GM23338 (cell line): Measurements from ENCODE around the gene SLU7. TPM values are rescaled to one million over a fixed set of nuclear protein-coding genes. Genes with fewer than 3 reads are reported as not detected.

Experiments
- ATAC-seq: fragments of 200-7000 bp; cut with Tn5 transposase; 3 replicates; pipeline ENCODE4 v1.9.1; 2020
- DNase-seq: peaks from one replicate; pipeline ENCODE4 v3.0.0-alpha.2; 2015; ENCODE audit warnings: low spot score
- H2AFZ ChIP-seq: fragments of 200-600 bp; sonication (generic); 2 replicates; pipeline ENCODE4 v1.8.0; 2016; ENCODE audit warnings: antibody characterized with exemption, mild to moderate bottlenecking, moderate library complexity
- H3F3A ChIP-seq: fragments of 200-600 bp; sonication (generic); replicated peaks from 2 replicates; pipeline ENCODE4 v1.8.0; 2017; ENCODE audit warnings: antibody characterized with exemption, mixed run types, low read depth
- H3K27ac ChIP-seq: fragments of 200-600 bp; sonication (generic); 2 replicates; pipeline ENCODE4 v1.6.1; 2016; ENCODE audit warnings: low read depth
- H3K27me3 ChIP-seq: fragments of 200-600 bp; sonication (generic); 2 replicates; pipeline ENCODE4 v1.8.0; 2016; ENCODE audit warnings: mild to moderate bottlenecking, mixed run types, moderate library complexity; ENCODE audit not compliant: insufficient read depth
- H3K36me3 ChIP-seq: fragments of 200-600 bp; sonication (generic); 2 replicates; pipeline ENCODE4 v1.8.0; 2016; ENCODE audit warnings: mild to moderate bottlenecking; ENCODE audit not compliant: insufficient read depth
- H3K4me1 ChIP-seq: fragments of 200-600 bp; sonication (generic); 2 replicates; pipeline ENCODE4 v1.8.0; 2016; ENCODE audit warnings: mild to moderate bottlenecking, moderate library complexity; ENCODE audit not compliant: insufficient read depth
- H3K4me2 ChIP-seq: fragments of 200-600 bp; sonication (generic); 2 replicates; pipeline ENCODE4 v1.7.1; 2017; ENCODE audit warnings: mixed run types
- H3K4me3 ChIP-seq: fragments of 200-600 bp; sonication (generic); 2 replicates; pipeline ENCODE4 v1.6.1; 2016; ENCODE audit warnings: mixed run types
- H3K79me2 ChIP-seq: fragments of 200-600 bp; sonication (generic); replicated peaks from 2 replicates; pipeline ENCODE4 v1.8.0; 2017; ENCODE audit warnings: mild to moderate bottlenecking; ENCODE audit not compliant: insufficient read depth
- H3K9me2 ChIP-seq: fragments of 200-600 bp; sonication (generic); 2 replicates; pipeline ENCODE4 v1.8.0; 2017; ENCODE audit not compliant: insufficient read depth
- H4K20me1 ChIP-seq: fragments of 200-600 bp; sonication (generic); replicated peaks from 2 replicates; pipeline ENCODE4 v1.8.0; 2017; ENCODE audit warnings: mild to moderate bottlenecking; ENCODE audit not compliant: insufficient read depth
- H3K27ac Mint-ChIP-seq: 2 replicates; pipeline ENCODE4 v1.8.0; 2020; ENCODE audit warnings: inconsistent platforms, mild to moderate bottlenecking, moderate library complexity, mixed read lengths
- H3K27me3 Mint-ChIP-seq: 3 replicates; pipeline ENCODE4 v1.8.0; 2022; ENCODE audit warnings: low read depth, mild to moderate bottlenecking, moderate library complexity, mixed read lengths, inconsistent platforms; ENCODE audit not compliant: insufficient read depth, poor library complexity
- H3K36me3 Mint-ChIP-seq: 3 replicates; pipeline ENCODE4 v1.8.0; 2021; ENCODE audit warnings: low read depth, mild to moderate bottlenecking, inconsistent platforms, moderate library complexity, mixed read lengths
- H3K4me1 Mint-ChIP-seq: 3 replicates; pipeline ENCODE4 v1.8.0; 2020; ENCODE audit warnings: mild to moderate bottlenecking, inconsistent platforms, mixed read lengths
- H3K4me3 Mint-ChIP-seq: 3 replicates; pipeline ENCODE4 v1.8.0; 2021; ENCODE audit warnings: moderate library complexity, mild to moderate bottlenecking, inconsistent platforms, mixed read lengths
- H3K9me3 Mint-ChIP-seq: 3 replicates; pipeline ENCODE4 v1.8.0; 2020; ENCODE audit warnings: moderate library complexity, mild to moderate bottlenecking, inconsistent platforms, mixed read lengths
- CREB1 ChIP-seq: fragments of 250-450 bp; sonication (Bioruptor Pico); IDR thresholded peaks from 2 replicates; pipeline ENCODE4 v1.5.0; 2020; ENCODE audit warnings: low read depth, mild to moderate bottlenecking, moderate library complexity
- EZH2 ChIP-seq: fragments of 200-600 bp; sonication (generic); IDR thresholded peaks from one replicate; pipeline ENCODE4 v1.8.0; 2017; ENCODE audit warnings: antibody characterized with exemption, mild to moderate bottlenecking, low read depth; ENCODE audit not compliant: unreplicated experiment
- EZH2phosphoT487 ChIP-seq: fragments of 200-600 bp; sonication (generic); IDR thresholded peaks from one replicate; pipeline ENCODE4 v1.8.1; 2018; ENCODE audit warnings: antibody characterized with exemption; ENCODE audit not compliant: unreplicated experiment
- JUNB ChIP-seq: IDR thresholded peaks from one replicate; pipeline ENCODE4 v1.6.1; 2016; ENCODE audit warnings: antibody characterized with exemption; ENCODE audit not compliant: unreplicated experiment
- NANOG ChIP-seq: IDR thresholded peaks from 2 replicates; pipeline ENCODE4 v1.6.1; 2016; ENCODE audit warnings: antibody characterized with exemption, borderline replicate concordance
- POLR2AphosphoS5 ChIP-seq: IDR thresholded peaks from 2 replicates; pipeline ENCODE4 v1.6.1; 2016; ENCODE audit warnings: antibody characterized with exemption, low read depth
- STAT1 ChIP-seq: IDR thresholded peaks from one replicate; pipeline ENCODE4 v1.6.1; 2016; ENCODE audit warnings: antibody characterized with exemption; ENCODE audit not compliant: unreplicated experiment
- ZNF114 ChIP-seq: fragments of 250-450 bp; sonication (Bioruptor Pico); IDR thresholded peaks from 2 replicates; pipeline ENCODE4 v1.5.0; 2020; ENCODE audit warnings: mild to moderate bottlenecking, moderate library complexity
- ZNF331 ChIP-seq: fragments of 250-450 bp; sonication (Bioruptor Pico); IDR thresholded peaks from 2 replicates; pipeline ENCODE4 v1.5.0; 2020; ENCODE audit warnings: low read depth, mild to moderate bottlenecking, moderate library complexity
- polyA plus RNA-seq: library from polyadenylated mRNA; unstranded; fragments of >200 nt; fragmentation: Nextera tagmentation; extraction: Ambion mirVana; gene quantifications from 2 replicates; pipeline ENCODE4 v1.2.1, GENCODE V29; 2016
- total RNA-seq: library from RNA; depleted of rRNA; stranded (reverse); fragments of >200 nt; shearing (Covaris generic); gene quantifications from 2 replicates; pipeline ENCODE4 v1.2.3, GENCODE V29; 2014
- TF ChIP-seq, protein P1 (sequence below): fragments of 250-450 bp; sonication (Bioruptor Pico); IDR thresholded peaks from 2 replicates; pipeline ENCODE4 v1.5.0; 2020; ENCODE audit warnings: mild to moderate bottlenecking, moderate library complexity
- TF ChIP-seq, protein P2 (sequence below), 2 experiments: fragments of 200-600 bp in 1 of 2; sonication (generic) in 1 of 2; conservative IDR thresholded peaks; 2 replicates each; pipeline versions ENCODE4 v1.5.1 to v1.6.1; 2016 to 2017; ENCODE audit warnings: antibody characterized with exemption in 2 of 2, low read depth in 2 of 2, mild to moderate bottlenecking in 2 of 2, moderate library complexity in 1 of 2

Gene SLU7
- total and polyA plus RNA-seq, 2 experiments from 2014 or later: 27.0 to 47.5 TPM

DNA sequence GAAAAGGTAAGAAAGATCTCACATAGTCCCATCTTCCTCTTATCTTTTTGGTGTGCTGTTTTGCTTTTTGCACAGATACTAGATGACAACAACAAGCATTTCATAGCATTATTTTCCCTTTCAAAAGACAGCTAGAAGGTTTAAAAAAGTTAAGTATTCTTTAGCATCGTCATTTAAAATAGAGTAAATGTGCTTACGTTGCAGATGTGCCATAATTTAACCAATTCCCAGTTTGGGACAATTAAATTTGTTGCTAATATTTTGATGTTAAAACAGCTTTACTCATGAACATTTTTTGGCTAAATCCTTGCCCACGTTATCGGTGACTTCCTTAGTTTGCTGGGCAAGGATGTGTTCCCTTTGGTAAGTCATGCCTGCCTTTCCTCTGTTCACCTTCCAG lies 44.3 kb upstream of the SLU7 start:
- Mint-ChIP-seq H3K4me1 (peaks cover 13% of the 10 kb centered on the region; the same call in 2 of the 3 replicates), H3K27me3 (no peaks in the 10 kb centered on the region), H3K9me3 (peaks cover 12% of the 10 kb centered on the region; the same call in 2 of the 3 replicates), H3K27ac (no peak overlapping the region), H3K36me3 (no peaks in the 10 kb centered on the region), H3K4me3 (no peak overlapping the region)
- Histone ChIP-seq H3F3A (no peaks in the 10 kb centered on the region), H3K4me1 (peaks cover 14% of the 10 kb centered on the region), H2AFZ (no peak overlapping the region), H3K36me3 (no peaks in the 10 kb centered on the region), H4K20me1 (no peaks in the 10 kb centered on the region), H3K79me2 (no peaks in the 10 kb centered on the region), H3K27ac (no peak overlapping the region), H3K27me3 (no peaks in the 10 kb centered on the region), H3K4me2 (no peak overlapping the region), H3K4me3 (no peak overlapping the region), H3K9me2 (no peaks in the 10 kb centered on the region)
- ATAC-seq: no peak
- no peak for TF ChIP-seq STAT1
- DNase-seq: no peak

DNA sequence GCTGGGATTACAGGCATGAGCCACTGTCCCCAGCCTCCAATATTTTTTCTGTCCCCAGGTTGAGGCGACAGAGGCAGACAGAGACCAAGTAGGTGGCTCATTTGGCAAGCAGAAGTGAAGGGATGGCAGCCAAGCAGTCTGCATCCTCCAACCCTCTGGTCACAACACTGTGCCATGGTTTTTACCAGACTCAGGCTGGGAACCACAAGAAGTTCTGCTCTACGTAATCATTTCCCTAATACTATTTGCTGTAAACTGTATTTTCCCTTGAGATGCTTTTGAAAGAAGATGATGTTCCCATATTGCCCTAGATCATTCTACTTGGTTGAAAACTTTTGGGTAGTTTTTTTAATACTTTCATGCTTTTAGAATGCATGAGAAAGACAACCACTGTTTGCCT lies 43.3 kb upstream of the SLU7 start:
- H3K4me1 Mint-ChIP-seq: peaks cover 4% of the 10 kb centered on the region; the same call in 2 of the 3 replicates
- Histone ChIP-seq H3K79me2 (no peaks in the 10 kb centered on the region), H4K20me1 (no peaks in the 10 kb centered on the region)
- no peak for TF ChIP-seq CREB1
- TF ChIP-seq EZH2: no peak
- no peak for TF ChIP-seq JUNB
- TF ChIP-seq POLR2AphosphoS5: no peak
- no peak for TF ChIP-seq EZH2phosphoT487
- TF ChIP-seq ZNF114: no peak
- TF ChIP-seq NANOG: no peak
- TF ChIP-seq STAT1: no peak
- TF ChIP-seq ZNF331 (CRISPR knock-in tag): no peak
- TF ChIP-seq, protein P1, sequence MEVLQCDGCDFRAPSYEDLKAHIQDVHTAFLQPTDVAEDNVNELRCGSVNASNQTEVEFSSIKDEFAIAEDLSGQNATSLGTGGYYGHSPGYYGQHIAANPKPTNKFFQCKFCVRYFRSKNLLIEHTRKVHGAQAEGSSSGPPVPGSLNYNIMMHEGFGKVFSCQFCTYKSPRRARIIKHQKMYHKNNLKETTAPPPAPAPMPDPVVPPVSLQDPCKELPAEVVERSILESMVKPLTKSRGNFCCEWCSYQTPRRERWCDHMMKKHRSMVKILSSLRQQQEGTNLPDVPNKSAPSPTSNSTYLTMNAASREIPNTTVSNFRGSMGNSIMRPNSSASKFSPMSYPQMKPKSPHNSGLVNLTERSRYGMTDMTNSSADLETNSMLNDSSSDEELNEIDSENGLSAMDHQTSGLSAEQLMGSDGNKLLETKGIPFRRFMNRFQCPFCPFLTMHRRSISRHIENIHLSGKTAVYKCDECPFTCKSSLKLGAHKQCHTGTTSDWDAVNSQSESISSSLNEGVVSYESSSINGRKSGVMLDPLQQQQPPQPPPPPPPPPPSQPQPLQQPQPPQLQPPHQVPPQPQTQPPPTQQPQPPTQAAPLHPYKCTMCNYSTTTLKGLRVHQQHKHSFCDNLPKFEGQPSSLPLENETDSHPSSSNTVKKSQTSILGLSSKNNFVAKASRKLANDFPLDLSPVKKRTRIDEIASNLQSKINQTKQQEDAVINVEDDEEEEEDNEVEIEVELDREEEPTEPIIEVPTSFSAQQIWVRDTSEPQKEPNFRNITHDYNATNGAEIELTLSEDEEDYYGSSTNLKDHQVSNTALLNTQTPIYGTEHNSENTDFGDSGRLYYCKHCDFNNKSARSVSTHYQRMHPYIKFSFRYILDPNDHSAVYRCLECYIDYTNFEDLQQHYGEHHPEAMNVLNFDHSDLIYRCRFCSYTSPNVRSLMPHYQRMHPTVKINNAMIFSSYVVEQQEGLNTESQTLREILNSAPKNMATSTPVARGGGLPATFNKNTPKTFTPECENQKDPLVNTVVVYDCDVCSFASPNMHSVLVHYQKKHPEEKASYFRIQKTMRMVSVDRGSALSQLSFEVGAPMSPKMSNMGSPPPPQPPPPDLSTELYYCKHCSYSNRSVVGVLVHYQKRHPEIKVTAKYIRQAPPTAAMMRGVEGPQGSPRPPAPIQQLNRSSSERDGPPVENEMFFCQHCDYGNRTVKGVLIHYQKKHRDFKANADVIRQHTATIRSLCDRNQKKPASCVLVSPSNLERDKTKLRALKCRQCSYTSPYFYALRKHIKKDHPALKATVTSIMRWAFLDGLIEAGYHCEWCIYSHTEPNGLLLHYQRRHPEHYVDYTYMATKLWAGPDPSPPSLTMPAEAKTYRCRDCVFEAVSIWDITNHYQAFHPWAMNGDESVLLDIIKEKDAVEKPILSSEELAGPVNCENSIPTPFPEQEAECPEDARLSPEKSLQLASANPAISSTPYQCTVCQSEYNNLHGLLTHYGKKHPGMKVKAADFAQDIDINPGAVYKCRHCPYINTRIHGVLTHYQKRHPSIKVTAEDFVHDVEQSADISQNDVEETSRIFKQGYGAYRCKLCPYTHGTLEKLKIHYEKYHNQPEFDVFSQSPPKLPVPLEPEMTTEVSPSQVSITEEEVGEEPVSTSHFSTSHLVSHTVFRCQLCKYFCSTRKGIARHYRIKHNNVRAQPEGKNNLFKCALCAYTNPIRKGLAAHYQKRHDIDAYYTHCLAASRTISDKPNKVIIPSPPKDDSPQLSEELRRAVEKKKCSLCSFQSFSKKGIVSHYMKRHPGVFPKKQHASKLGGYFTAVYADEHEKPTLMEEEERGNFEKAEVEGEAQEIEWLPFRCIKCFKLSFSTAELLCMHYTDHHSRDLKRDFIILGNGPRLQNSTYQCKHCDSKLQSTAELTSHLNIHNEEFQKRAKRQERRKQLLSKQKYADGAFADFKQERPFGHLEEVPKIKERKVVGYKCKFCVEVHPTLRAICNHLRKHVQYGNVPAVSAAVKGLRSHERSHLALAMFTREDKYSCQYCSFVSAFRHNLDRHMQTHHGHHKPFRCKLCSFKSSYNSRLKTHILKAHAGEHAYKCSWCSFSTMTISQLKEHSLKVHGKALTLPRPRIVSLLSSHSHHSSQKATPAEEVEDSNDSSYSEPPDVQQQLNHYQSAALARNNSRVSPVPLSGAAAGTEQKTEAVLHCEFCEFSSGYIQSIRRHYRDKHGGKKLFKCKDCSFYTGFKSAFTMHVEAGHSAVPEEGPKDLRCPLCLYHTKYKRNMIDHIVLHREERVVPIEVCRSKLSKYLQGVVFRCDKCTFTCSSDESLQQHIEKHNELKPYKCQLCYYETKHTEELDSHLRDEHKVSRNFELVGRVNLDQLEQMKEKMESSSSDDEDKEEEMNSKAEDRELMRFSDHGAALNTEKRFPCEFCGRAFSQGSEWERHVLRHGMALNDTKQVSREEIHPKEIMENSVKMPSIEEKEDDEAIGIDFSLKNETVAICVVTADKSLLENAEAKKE (CRISPR knock-in tag): no peak
- TF ChIP-seq, protein P2, sequence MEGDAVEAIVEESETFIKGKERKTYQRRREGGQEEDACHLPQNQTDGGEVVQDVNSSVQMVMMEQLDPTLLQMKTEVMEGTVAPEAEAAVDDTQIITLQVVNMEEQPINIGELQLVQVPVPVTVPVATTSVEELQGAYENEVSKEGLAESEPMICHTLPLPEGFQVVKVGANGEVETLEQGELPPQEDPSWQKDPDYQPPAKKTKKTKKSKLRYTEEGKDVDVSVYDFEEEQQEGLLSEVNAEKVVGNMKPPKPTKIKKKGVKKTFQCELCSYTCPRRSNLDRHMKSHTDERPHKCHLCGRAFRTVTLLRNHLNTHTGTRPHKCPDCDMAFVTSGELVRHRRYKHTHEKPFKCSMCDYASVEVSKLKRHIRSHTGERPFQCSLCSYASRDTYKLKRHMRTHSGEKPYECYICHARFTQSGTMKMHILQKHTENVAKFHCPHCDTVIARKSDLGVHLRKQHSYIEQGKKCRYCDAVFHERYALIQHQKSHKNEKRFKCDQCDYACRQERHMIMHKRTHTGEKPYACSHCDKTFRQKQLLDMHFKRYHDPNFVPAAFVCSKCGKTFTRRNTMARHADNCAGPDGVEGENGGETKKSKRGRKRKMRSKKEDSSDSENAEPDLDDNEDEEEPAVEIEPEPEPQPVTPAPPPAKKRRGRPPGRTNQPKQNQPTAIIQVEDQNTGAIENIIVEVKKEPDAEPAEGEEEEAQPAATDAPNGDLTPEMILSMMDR (conservative IDR thresholded peaks at IDR 0.05; ENCODE audit: low read depth in 2 of 2): no peak

More for the DNA sequence above, 43.3 kb upstream of the SLU7 start:
- H2AFZ ChIP-seq: no peak overlapping the region
- H3K27ac ChIP-seq: no peak overlapping the region
- no peak overlapping the region for H3K4me3 Mint-ChIP-seq
- no peak overlapping the region for H3K4me3 ChIP-seq
- no peaks in the 10 kb centered on the region for H3K9me2 ChIP-seq
- DNase-seq: no peak
- H3K36me3 Mint-ChIP-seq: no peaks in the 10 kb centered on the region
- ATAC-seq: no peak
- H3K27ac Mint-ChIP-seq: no peak overlapping the region
- no peaks in the 10 kb centered on the region for H3F3A ChIP-seq
- peaks cover 12% of the 10 kb centered on the region; the same call in 2 of the 3 replicates for H3K9me3 Mint-ChIP-seq
- no peak overlapping the region for H3K4me2 ChIP-seq
- no peaks in the 10 kb centered on the region for H3K27me3 Mint-ChIP-seq
- no peaks in the 10 kb centered on the region for H3K36me3 ChIP-seq
- peaks cover 4% of the 10 kb centered on the region; the same call in 1 of the 2 replicates for H3K4me1 ChIP-seq
- no peaks in the 10 kb centered on the region for H3K27me3 ChIP-seq
